Fibroblast of skin of left quadriceps (primary cell): Measurements from ENCODE around the gene WDR86.

Experiments
- DNase-seq, 2 experiments: peaks; one replicate each; pipeline ENCODE4 v3.0.0-alpha.2; 2013; ENCODE audit warnings: low read depth in 2 of 2

Gene WDR86

GRCh38 chr7:151391358-151391730 lies 18.5 kb downstream of the WDR86 start:
- DNase-seq, result no peak

DNA sequence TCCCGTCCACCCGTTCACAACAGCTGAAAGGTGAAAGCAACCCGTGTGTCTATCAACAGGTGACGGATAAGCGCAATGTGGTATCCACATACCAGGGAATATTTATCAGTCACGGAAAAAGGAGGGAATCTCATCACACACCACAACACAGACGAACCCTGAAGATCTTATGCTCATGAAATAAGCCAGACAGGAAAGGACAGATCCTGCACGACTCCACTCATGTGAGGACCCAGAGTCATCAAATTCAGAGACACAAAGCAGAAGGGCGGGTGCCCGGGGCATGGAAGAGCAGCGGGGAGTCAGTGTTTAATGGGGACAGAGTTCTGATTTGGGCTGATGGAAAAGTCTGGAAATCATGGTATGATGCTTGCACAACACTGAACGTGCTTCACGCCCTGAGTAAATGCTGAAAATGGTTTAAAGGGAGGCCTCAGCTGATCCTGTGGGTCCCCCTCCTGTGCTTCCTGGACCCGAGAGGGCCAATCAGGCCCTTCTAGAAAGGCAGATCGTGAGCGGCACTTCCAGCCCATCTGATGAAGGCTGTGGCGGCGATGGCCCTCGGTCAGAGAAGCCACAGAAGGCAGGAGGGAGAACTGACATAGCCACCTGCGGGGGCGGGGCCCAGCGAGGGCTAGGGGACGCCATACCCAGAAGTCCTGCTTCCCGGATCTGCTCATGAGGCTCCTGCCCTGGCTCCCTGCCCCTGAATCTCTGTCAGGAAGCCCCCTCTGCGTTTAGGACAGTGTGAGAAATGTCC lies 19.1 kb downstream of the WDR86 start:
- DNase-seq, result no peak

DNA sequence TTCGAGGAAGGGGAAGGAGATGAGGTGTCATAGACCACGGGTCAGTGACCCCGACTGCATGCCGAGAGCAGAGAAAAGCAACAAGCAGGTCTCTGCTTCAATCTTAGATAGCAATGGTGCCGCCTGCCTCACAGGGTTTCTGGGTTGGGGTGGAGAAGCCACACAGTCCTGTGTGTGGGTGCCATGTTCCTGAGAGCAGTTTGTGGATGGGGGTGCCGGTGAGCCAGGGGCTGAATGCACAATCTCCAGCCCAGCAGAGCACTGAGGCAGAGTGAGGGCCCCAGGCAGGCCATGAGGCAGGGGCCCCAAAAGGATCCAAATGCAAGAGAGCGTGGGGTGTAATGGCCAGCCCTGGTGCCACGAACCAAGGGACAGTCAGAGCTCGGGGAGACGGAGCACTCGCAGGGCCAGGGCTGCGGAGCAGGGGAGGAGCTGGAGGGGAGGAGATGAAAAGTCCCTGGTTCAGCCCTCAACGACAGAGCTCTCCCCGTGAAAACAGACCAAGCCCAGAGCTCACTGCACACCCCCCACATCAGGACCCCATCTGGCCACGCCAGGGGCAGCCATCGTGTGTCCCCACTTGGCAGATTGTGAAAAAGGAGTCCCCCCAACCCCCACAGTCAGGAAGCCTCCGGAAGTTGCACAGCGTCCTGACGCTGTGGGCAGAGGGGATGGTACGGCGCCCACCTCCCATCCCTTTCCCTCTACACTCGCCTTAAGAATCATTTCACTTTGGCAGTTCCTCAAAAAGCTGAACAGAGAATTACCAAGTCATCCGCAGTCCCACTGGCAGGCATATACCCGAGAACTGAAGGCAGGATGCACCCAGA lies 19.9 kb downstream of the WDR86 start:
- DNase-seq, result no peak

DNA sequence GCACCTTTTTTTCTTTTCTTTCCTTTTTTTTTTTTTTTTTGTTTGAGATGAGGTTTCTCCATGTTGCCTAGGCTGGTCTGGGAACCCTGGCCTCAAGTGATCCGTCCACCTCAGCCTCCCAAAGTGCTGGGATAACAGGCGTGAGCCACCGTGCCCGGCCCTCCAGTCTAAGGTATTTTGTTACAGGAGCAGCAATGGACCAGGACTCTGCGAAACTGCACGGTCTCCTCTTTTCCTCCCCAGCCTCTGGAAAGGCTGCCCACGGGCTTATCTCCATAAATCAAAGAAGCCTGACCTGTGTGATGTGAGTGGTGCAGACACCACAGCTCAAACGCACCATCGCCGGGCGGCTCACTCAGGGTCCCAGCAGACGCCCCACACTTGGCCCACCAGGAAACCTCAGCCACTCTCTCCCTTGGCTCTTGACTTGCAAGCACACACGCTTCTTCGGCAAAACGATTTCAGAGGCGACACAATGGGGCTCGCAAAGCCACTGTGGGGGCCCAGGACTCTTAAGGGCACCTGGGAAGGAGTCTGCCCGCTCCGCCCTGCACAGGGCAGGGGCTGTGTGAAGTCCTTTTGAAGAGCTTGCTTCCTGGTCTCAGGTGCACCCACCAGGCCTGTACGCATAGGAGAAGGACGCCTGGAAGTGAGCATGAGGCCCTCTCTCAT lies 20.6 kb downstream of the WDR86 start:
- no peak for DNase-seq

DNA sequence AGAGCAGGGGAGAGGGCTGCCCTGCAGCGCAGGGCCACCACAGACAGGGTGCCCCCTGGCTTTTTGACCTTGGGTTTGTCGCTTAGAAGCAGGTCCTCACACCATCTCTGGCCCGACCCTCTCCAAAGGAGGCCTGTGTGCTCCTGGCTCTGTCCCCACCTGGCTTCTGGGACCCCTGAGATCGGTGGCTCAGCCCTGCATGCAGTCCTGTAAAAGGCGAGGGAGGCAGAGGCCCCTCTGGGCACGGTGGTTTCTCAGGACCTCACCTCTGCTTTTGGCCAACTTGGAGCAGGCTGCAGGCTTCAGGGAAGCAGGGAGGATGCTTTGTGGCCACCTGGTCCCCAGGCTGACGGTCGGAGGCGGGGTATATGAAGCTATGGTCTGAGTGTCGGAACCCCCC lies 21.4 kb downstream of the WDR86 start:
- DNase-seq, result no peak

GRCh38 chr7:151388007-151388297 lies 21.9 kb downstream of the WDR86 start:
- DNase-seq, result no peak

DNA sequence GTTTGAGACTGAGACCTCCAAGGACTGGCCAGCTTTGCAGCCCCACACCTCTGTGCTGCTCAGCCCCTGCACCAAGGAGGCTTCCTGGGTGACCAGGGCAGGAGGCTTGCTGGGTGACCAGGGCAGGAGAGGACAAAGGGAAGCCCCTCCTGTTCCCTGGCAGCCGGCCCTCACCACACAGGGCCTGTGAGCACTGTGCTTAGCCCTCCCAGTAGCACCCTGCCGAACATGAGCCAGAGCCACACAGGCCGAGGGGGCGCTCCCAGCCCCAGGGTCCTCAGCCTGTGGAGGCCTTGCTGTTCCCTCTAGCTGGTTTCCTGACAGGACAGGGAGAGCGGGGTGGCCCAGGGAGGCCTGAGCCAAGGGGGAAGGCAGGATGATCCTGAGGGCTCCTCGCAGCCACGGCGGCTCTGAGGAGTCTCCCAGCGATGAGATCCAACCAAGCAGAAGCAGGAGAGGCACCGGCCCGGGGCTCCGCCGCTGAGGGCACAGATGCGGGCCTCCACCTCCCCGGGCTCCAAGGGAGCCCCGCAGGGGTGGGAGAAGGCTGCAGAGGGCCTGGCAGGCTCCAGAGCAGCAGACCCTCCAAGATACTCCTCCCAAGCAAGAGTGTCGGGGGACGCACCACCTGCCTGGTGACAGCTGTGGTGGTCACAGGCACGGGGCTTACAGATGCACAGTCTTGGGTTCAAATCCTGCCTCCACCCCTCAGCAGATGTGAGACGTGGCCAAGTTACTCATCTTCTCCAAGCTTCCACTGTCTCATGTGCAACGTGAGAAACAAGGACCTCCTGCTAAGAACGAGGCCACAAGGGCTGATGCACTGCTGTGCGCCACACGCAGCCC lies 22.5 kb downstream of the WDR86 start:
- no peak for DNase-seq

DNA sequence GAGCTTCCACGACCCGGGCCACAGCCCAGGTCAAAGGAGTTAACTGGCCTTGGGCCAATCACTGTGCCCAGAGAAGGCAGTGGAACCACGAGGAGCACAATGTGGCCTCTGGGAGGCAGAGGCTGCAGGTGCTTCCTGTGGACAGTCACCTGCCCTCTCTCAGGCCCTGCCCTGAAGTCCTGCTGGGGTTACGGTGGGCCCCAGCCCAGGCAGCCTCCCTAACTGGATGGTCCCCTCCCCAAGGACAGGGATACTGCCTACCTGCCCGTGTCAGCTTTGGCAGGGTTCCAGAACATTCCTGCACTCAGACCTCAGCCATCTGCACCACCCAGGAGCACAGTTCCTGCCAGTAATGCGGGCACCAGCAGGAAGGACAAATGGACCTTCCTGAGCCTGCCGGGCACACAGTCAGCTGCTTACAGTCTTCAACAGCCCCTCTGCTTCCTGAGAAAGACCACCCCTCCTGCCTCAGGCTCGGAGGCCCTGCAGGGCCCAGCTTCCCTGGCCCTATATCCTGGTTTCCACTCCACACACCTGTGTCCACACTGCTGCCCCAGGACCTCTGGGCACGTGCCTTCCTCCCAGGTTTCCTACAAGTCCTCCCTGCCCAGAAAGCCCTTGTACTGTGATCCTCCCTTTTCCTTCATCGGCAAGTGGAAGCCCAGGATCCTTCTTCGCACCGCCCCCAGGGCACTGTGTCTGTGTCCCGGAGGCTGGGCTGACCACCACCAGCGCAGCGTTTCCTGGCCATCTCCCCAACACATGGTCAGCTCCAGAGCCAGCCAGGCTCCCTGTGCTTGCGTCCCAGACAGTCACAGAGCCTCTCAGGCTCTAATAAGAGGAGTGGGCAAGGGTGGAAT lies 23.3 kb downstream of the WDR86 start:
- DNase-seq, result no peak

DNA sequence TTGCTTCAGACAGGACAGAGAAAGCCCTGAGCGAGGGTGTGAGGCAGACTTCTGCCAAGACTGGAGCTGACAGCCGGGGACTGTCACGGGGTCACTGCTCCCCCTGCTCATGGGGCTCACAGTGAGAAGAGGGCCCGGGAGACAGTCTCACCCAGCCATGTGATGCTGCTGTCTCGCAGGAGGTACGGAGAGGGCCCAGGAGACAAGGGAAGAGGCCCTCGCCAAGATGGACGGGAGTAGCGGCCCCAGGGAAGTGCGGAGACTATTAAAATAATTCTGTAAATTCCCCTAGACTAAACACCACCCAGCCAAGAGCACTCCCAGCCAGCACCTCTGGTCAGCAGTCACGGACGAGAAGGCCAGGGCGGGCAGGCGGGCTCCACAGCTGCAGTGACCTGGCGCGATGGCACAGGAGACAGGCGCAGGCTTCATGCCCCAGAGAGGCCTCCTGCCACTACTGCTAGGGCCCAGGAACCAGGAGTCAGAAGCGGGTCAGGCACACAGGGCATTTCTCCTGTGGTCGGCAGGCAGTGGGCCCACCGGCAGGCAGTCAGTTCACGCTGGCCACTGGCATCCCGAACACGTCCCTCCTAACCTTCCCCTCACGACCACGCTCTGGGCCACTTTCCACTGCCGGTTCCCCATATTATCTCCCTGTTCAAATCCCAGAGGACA lies 24.1 kb downstream of the WDR86 start:
- DNase-seq, result no peak

DNA sequence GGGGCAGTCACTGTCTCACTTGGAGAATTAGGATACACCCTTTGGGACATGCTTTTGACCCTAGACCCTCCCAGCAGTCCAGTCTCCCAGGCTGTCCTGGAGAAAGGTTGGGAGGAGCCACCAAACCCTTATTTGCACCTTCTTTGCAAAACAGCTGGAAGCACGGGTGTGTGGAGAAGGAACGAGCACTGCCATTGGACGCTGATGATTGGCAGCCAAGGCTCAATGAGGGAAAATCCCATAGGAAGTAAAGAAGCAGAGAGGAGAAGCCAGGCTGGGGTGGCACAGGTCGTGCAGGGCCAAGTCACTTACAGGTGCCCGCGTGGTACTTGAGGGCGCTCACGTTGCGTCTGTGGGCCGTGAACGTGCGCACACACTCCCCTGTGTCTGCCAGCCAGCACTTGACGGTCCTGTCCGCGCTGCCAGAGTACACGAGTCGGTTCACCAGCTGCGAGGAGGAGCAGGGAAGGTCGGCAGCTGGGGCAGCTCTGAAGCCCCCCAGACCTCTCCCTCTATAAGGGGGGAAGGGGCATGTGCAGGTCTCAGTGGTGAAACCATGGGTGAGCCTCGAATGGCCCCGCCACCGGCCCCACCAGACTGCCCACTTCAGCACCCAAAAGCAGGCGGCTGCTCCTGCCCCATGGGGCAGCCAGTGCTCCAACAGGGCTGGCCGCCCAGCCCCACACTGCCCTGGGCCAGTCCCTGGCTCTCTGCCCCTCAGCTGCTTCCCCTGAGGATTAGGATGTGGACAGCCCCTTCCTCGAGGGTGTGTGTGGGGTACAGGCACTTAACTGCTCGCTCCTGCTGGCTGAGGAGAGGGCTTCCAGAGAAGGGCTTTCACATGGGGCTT lies 24.8 kb downstream of the WDR86 start:
- no peak for DNase-seq

- no peak for DNase-seq
Measured at GRCh38 chr7:151384352-151384697, 25.5 kb downstream of the WDR86 start.

GRCh38 chr7:151383638-151384351 lies 26.0 kb downstream of the WDR86 start:
- no peak for DNase-seq

- DNase-seq, result no peak
Measured at GRCh38 chr7:151382079-151382885, 27.6 kb downstream of the WDR86 start.

DNA sequence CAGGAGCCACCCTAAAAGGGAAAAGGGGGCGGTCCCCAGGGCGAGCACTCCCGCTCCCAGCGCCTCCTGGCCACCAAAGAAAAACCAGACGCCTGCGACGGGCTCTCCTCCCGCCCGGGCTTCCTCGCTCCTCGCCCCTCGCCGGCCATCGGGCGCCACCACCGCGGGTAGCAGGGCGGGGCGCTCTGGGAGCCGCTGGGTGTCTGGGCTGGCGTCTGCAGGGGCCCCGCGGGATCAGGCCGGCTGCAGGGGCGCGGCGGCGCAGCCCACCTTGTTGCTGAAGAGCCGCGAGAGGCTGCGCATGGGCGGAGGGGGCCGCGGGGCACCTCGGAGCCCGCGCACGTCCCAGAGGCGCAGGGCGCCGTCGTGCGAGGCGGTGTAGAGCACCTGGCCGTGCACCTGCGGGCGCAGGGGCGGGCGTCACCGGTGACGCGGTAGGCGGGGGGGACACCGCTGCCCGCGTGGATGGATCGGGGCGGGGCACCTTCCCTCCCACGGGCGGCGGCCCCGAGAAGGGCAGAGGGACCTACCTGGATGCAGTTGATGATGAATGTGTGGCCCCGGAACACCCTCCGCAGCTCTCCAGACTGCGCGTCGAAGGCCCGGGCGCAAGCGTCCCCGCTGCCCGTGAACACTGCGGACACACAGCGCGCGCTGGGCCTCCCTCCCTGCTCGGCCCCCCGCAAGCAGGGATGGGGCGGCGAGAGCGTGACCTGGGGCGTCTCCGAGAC lies 28.3 kb downstream of the WDR86 start:
- DNase-seq, result no peak

DNA sequence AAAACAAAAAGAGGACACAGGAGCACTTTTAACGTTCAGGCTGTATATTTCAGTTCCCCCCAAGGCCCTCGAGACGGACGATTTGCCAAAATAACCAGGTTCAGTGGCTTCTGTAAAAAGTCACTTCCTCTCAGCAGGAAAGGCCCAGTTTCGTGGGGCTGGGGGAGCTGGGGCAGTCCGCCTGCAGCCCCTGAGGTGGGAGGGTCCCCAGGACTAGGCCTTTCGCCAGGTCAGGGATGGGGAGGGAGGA lies 28.8 kb downstream of the WDR86 start:
- no peak for DNase-seq

DNA sequence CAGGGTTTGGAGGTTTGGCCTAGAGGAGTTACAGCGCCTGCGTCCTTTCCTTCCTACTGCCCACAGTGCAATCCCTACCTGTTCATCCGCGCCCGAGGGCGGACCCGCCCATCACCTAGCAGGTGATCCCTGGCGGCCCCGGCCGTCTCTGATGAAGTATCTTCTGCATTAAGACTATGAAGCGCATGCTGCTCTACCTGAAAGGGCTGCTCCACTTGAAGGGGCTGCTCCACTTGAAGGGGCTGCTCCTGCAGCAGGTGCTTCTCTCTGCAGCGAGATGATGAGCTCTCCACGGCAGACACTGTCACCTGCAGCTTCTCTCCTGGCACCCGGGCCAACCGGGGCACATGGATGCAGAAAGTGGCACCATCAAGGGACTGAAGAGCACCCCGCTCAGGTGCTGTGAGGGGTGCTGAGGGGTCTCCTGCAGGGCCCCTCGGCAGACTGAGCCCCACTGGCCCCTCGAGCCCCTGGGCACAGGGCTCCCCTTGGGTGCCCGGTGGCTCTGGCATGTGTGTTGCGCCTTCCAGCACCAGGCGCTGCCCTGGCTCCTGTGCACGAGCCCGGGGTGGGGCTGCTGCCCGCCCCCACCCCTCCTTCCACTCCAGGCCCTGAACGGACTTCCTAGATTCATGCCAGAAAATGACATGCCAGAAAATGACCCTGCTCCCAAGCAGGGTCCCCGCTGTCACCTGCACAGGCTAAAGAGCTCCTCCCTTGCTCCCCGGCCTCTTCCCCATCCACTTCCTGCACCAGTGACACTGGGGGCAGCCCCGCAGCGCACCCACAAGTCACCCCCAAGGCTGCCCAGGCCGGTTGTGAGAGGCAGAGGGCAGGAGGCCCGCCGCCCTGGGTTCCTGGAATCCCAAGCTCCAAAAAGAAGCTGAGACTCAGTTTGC lies 29.4 kb downstream of the WDR86 start:
- no peak for DNase-seq
